Muscle layer of duodenum (tissue), 2 donors: Measurements from ENCODE around the gene SMG6.

Experiments
- H3K27ac ChIP-seq: one replicate; pipeline ENCODE4 v1.7.0; 2013; ENCODE audit warnings: mild to moderate bottlenecking, low read length
- H3K27me3 ChIP-seq: one replicate; pipeline ENCODE4 v1.7.0; 2013; ENCODE audit warnings: low read depth, mild to moderate bottlenecking, control low read depth, low read length
- H3K36me3 ChIP-seq, 2 donors: one replicate each; pipeline ENCODE4 v1.7.0; 2013; ENCODE audit warnings: low read length in 2 of 2, control low read depth in 1 of 2, mild to moderate bottlenecking in 1 of 2; ENCODE audit not compliant: insufficient read depth in 2 of 2, control insufficient read depth in 1 of 2
- H3K4me1 ChIP-seq, 2 donors: one replicate each; pipeline ENCODE4 v1.7.0; 2013; ENCODE audit warnings: low read length in 2 of 2, mild to moderate bottlenecking in 2 of 2, control low read depth in 1 of 2, moderate library complexity in 1 of 2; ENCODE audit not compliant: insufficient read depth in 2 of 2, control insufficient read depth in 1 of 2
- H3K4me3 ChIP-seq, 2 donors: one replicate each; pipeline ENCODE4 v1.7.0; 2013; ENCODE audit warnings: low read length in 2 of 2, low read depth in 1 of 2, mild to moderate bottlenecking in 1 of 2
- H3K9me3 ChIP-seq, 2 donors: one replicate each; pipeline ENCODE4 v1.7.0; 2013; ENCODE audit warnings: low read length in 2 of 2, control low read depth in 1 of 2, mild to moderate bottlenecking in 1 of 2; ENCODE audit not compliant: control insufficient read depth in 1 of 2
- donor health status: healthy.

The SMG6 gene

GRCh38 chr17:2181897-2182448 is 121.6 kb downstream of the SMG6 start:
- H3K27me3 ChIP-seq: no peaks in the 10 kb centered on the region
- H3K36me3 ChIP-seq: peaks cover 5 to 15% of the 10 kb centered on the region in 2 donors
- H3K4me3 ChIP-seq: peak overlapping the region in 1 of 2 donors; percentile 36
- no peaks in the 10 kb centered on the region for H3K9me3 ChIP-seq
- peak overlapping the region; percentile 50 for H3K27ac ChIP-seq
- H3K4me1 ChIP-seq: peaks cover 31 to 58% of the 10 kb centered on the region in 2 donors

DNA sequence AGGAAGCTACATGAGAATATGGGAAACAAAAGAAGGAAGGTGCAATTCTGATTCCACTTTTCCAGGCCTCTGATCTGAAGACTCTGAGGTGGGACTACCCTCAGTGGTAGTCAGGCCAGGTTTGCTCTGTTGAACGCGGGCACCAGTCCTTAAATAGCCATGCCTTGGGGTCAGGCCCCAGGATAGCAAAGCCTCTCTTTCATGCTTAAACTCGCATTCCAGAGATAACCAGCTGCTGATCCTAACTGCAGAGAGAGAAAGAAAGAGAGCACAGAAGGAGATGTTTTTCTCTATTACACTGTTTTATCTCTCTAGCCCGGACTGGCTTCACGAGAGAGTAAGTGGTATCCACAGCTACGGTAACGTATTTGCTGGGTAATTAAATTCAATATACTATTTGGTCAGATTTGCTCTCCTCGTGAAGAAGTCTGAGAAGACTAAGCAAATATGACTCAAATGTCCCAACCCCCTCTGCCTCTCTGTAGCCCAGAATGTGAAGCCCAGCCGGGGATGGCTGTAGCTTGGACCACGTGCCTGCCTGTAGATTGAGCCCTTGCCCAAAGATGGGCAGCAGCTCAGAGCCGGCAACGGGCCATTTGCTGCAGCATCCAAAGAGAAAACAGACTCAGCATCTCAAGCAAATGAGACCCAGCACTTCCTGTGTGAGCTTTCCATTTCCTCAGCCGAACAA is 122.2 kb downstream of the SMG6 start:
- H3K4me3 ChIP-seq: peak overlapping the region in 1 of 2 donors; percentile 36
- peaks cover 37 to 64% of the 10 kb centered on the region in 2 donors for H3K4me1 ChIP-seq
- H3K27me3 ChIP-seq: no peaks in the 10 kb centered on the region
- H3K36me3 ChIP-seq: peaks cover 0 to 10% of the 10 kb centered on the region in 2 donors
- no peaks in the 10 kb centered on the region for H3K9me3 ChIP-seq
- H3K27ac ChIP-seq: peak overlapping the region; percentile 50

- Histone ChIP-seq H3K9me3 (no peaks in the 10 kb centered on the region), H3K4me1 (peaks cover 43 to 70% of the 10 kb centered on the region in 2 donors), H3K27me3 (no peaks in the 10 kb centered on the region), H3K36me3 (peaks cover 0 to 4% of the 10 kb centered on the region in 2 donors), H3K4me3 (no peak overlapping the region), H3K27ac (peak overlapping the region; percentile 50)
Observed at GRCh38 chr17:2180768-2181167, 122.8 kb downstream of the SMG6 start.

GRCh38 chr17:2179615-2180295 is 123.8 kb downstream of the SMG6 start:
- no peaks in the 10 kb centered on the region for H3K36me3 ChIP-seq
- peaks cover 51 to 80% of the 10 kb centered on the region in 2 donors for H3K4me1 ChIP-seq
- no peaks in the 10 kb centered on the region for H3K27me3 ChIP-seq
- no peak overlapping the region for H3K4me3 ChIP-seq
- H3K9me3 ChIP-seq: no peaks in the 10 kb centered on the region
- peak overlapping the region; percentile 50 for H3K27ac ChIP-seq

DNA sequence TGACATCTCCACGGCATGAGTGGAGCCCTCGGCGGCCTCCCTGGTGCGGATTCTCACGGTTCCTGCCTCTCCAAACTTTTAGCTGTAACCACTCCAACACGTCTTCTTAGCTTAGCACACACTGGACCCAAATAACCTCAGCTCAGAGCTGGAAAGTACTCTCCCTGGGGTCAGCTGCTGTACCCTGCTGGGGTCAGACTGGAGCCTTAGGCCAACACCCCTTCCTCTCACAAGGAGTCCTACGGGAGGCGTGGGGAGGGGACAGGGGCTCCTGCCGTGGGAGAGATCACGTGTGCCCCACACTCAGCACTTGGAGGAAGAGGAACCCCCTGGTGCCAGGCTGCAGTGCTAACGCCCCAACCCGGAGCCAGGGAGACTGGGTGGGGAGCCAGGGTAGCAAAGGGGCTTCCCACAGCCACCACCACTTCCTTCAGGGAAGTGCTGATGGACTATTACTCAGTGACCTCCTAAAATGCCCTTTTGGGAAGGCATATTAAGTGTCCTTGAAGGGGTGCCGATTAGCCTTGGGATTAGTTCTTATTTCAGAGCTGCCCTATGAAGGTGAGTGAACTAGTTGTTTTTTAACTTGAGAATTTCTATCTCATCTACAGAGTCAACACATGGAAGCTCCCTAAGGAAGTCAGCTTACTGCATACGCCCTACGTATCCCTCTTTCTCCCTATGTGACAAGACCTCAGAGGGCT is 124.6 kb downstream of the SMG6 start:
- Histone ChIP-seq H3K4me1 (peaks cover 51 to 88% of the 10 kb centered on the region in 2 donors), H3K27me3 (no peaks in the 10 kb centered on the region), H3K4me3 (no peak overlapping the region), H3K36me3 (no peaks in the 10 kb centered on the region), H3K27ac (peak overlapping the region; percentile 35), H3K9me3 (no peaks in the 10 kb centered on the region)

DNA sequence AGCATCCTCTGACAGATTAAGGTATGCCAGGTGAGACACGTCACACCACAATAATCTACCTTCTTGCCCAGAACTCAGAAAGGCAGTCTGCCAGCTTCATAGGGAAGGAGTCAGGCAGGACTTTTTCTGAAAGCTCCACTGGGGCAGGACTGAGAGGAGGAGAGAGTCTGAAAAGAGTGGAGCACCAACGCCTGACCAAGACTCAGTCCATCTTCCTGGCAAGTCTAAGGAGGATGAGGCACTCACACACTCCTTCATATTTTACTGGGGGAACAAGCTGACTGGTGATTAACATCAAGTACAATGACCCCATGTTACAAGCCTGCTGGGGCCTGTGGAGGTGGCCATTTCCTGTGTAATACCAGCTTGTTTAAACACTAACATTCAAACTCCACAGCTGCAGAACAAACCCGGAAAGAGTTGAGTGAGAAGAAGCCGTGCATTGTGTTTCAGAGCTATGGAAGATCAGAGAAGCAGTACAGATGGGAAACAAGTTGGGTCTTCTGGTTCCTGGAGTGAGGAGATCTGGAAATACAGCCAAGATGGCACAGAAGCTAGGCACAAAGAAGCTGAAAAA is 126.3 kb downstream of the SMG6 start:
- Histone ChIP-seq H3K27ac (no peak overlapping the region), H3K4me3 (no peak overlapping the region), H3K9me3 (no peaks in the 10 kb centered on the region), H3K36me3 (peaks cover 0 to 6% of the 10 kb centered on the region in 2 donors), H3K27me3 (no peaks in the 10 kb centered on the region), H3K4me1 (peaks cover 65 to 100% of the 10 kb centered on the region in 2 donors)

- Histone ChIP-seq H3K9me3 (no peaks in the 10 kb centered on the region), H3K4me3 (no peak overlapping the region), H3K36me3 (peaks cover 0 to 6% of the 10 kb centered on the region in 2 donors), H3K27ac (no peak overlapping the region), H3K4me1 (peaks cover 65 to 99% of the 10 kb centered on the region in 2 donors), H3K27me3 (no peaks in the 10 kb centered on the region)
Observed at GRCh38 chr17:2176499-2177169, 127.0 kb downstream of the SMG6 start.

DNA sequence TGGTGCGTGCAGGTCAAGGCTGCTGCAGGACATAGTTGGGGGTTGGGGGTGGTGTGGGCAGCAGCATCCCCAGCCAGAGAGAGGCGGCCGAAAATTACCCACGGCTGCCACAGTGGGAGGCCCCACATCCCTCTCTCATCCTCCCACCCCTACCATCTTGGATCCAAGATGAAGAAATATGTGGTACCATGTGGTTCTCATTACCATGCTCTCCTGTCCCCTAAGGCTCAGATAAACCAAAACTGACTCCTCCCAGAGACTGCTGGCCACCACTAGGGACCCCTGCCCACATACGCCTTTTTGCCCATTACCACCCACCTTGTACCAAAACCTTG is 128.3 kb downstream of the SMG6 start:
- Histone ChIP-seq H3K27ac (no peak overlapping the region), H3K9me3 (no peaks in the 10 kb centered on the region), H3K4me1 (peaks cover 56 to 86% of the 10 kb centered on the region in 2 donors), H3K4me3 (peak overlapping the region in 1 of 2 donors; percentile 33), H3K27me3 (no peaks in the 10 kb centered on the region), H3K36me3 (peaks cover 4 to 9% of the 10 kb centered on the region in 2 donors)

GRCh38 chr17:2174468-2175293 is 128.9 kb downstream of the SMG6 start:
- Histone ChIP-seq H3K27me3 (no peaks in the 10 kb centered on the region), H3K27ac (peak overlapping the region; percentile 79), H3K4me1 (peaks cover 50 to 81% of the 10 kb centered on the region in 2 donors), H3K9me3 (no peaks in the 10 kb centered on the region), H3K36me3 (peaks cover 9 to 14% of the 10 kb centered on the region in 2 donors), H3K4me3 (peak overlapping the region in 1 of 2 donors; percentile 33)

DNA sequence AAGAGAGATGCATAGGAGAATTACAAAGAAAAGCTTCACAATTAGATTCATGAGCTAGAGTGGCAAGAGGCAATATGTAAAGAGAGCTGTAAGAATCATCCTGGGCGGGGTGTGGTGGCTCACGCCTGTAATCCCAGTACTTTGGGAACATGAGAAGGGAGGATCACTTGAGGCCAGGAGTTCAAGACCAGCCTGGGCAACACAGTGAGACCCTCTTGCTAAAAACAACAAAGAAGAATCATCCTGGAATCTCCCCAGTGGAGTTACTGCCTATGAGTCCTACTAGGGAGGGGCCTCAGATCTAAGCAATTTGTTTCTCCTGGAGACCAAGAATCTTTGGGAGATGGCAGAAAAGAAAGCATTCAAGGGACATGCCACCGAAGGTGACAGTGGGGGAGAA is 129.6 kb downstream of the SMG6 start:
- H3K9me3 ChIP-seq: no peaks in the 10 kb centered on the region
- H3K27me3 ChIP-seq: no peaks in the 10 kb centered on the region
- no peak overlapping the region for H3K4me3 ChIP-seq
- peaks cover 44 to 74% of the 10 kb centered on the region in 2 donors for H3K4me1 ChIP-seq
- H3K36me3 ChIP-seq: peaks cover 14 to 20% of the 10 kb centered on the region in 2 donors
- peak overlapping the region; percentile 79 for H3K27ac ChIP-seq
